Natural killer cell (primary cell): Measurements from ENCODE around the gene TPO. TPM values are rescaled to one million over a fixed set of nuclear protein-coding genes. Genes with fewer than 3 reads are reported as not detected.
"Not testable (repeated sequence)": the region's sequence is repeated elsewhere in the genome, so short reads cannot be mapped to it uniquely, and the experiment has no call there.

Experiments used
- ATAC-seq, 3 donors: fragments of 150-1000 bp in 2 of 3; fragments of 200-7000 bp in 1 of 3; cut with Tn5 transposase; 1 replicate in 1 of 3; 2 replicates in 2 of 3; pipeline ENCODE4 v1.10.0; 2021; ENCODE audit warnings: mild to moderate bottlenecking in 2 of 3, moderate library complexity in 2 of 3
- DNase-seq, 2 donors: peaks; one replicate each; pipeline versions ENCODE4 v3.0.0 to v3.0.0-alpha.2; 2013 to 2021; ENCODE audit warnings: mixed read lengths in 1 of 2
- H3K27ac ChIP-seq: one replicate; pipeline ENCODE4 v1.5.1; 2013; ENCODE audit warnings: mild to moderate bottlenecking, low read length
- H3K27me3 ChIP-seq: one replicate; pipeline ENCODE4 v1.6.1; 2013; ENCODE audit warnings: low read length; ENCODE audit not compliant: control insufficient read depth, insufficient read depth
- H3K36me3 ChIP-seq: one replicate; pipeline ENCODE4 v1.6.1; 2013; ENCODE audit warnings: low read length; ENCODE audit not compliant: control insufficient read depth, insufficient read depth
- H3K4me1 ChIP-seq: one replicate; pipeline ENCODE4 v1.6.1; 2013; ENCODE audit warnings: low read length; ENCODE audit not compliant: control insufficient read depth, insufficient read depth
- H3K4me3 ChIP-seq: one replicate; pipeline ENCODE4 v1.5.1; 2013; ENCODE audit warnings: low read length
- H3K9me3 ChIP-seq: one replicate; pipeline ENCODE4 v1.6.1; 2013; ENCODE audit warnings: low read length; ENCODE audit not compliant: control insufficient read depth, insufficient read depth
- H3K27ac Mint-ChIP-seq, 2 donors: one replicate each; pipeline ENCODE4 v1.8.0; 2022; ENCODE audit warnings: mild to moderate bottlenecking in 2 of 2, mixed read lengths in 2 of 2, moderate library complexity in 1 of 2
- H3K27me3 Mint-ChIP-seq, 2 donors: one replicate each; pipeline ENCODE4 v1.8.0; 2022; ENCODE audit warnings: low read depth in 2 of 2, mixed read lengths in 2 of 2
- H3K36me3 Mint-ChIP-seq: one replicate; pipeline ENCODE4 v1.8.0; 2022; ENCODE audit warnings: mixed read lengths
- H3K4me1 Mint-ChIP-seq, 2 donors: one replicate each; pipeline ENCODE4 v1.8.0; 2022; ENCODE audit warnings: mixed read lengths in 2 of 2
- H3K4me3 Mint-ChIP-seq: one replicate; pipeline ENCODE4 v1.8.0; 2022; ENCODE audit warnings: mild to moderate bottlenecking, moderate library complexity, mixed read lengths
- H3K9me3 Mint-ChIP-seq, 2 donors: one replicate each; pipeline ENCODE4 v1.8.0; 2022; ENCODE audit warnings: mixed read lengths in 2 of 2
- WGBS: methylation state at CpG from one replicate; pipeline ENCODE4 v1.1.7; 2013; ENCODE audit warnings: missing lambda C conversion rate; ENCODE audit not compliant: insufficient coverage; 5-methylcytosine and 5-hydroxymethylcytosine counted together
- intact Hi-C: fragments of 100-400 bp; cut with micrococcal nuclease; formaldehyde crosslinking; loops from one replicate; pipeline ENCODE4 v1.14.2; 2022
- total RNA-seq, 4 donors: library from RNA; stranded (reverse); fragments of 120-200 nt in 1 of 4; gene quantifications; one replicate each; pipeline versions ENCODE4 v1.2.3 to v1.2.4, GENCODE V29; 2013 to 2022
- TF ChIP-seq, protein P1 (sequence below): fragments of 200-600 bp; IDR thresholded peaks from one replicate; pipeline ENCODE4 v1.8.0; 2022; ENCODE audit warnings: antibody characterized with exemption

TPO gene
- total RNA-seq, 3 donors from 2014 or later (not counting 1 experiment from before 2014, with no cell fraction given), result not detected

DNA sequence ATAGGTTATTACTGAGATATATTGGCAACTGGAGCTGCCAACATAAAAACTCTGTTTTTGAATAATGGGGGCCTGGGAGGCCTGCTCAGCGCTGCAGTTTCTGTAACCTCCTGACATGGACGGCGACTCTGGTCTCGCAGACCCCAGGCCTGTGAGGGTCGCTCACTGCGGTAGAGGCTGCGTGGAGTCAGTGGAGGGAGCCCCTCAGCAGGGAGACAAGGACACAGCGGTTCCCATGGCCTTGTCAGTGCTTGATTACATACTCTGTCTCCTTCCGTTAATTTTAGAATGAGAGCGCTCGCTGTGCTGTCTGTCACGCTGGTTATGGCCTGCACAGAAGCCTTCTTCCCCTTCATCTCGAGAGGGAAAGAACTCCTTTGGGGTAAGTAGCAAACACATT lies 858 bp downstream of the TPO start:
- no peak for DNase-seq
- Mint-ChIP-seq H3K4me1 (no peaks in the 10 kb centered on the region), H3K9me3 (no peaks in the 10 kb centered on the region), H3K4me3 (no peak overlapping the region), H3K36me3 (no peaks in the 10 kb centered on the region), H3K27ac (no peak overlapping the region), H3K27me3 (peaks cover 0 to 11% of the 10 kb centered on the region in 2 donors)
- intact Hi-C loops, result no loop called here
- Histone ChIP-seq H3K27ac (no peak overlapping the region), H3K4me3 (no peak overlapping the region), H3K4me1 (no peaks in the 10 kb centered on the region), H3K27me3 (no peaks in the 10 kb centered on the region), H3K36me3 (no peaks in the 10 kb centered on the region), H3K9me3 (no peaks in the 10 kb centered on the region)
- TF ChIP-seq, protein P1, sequence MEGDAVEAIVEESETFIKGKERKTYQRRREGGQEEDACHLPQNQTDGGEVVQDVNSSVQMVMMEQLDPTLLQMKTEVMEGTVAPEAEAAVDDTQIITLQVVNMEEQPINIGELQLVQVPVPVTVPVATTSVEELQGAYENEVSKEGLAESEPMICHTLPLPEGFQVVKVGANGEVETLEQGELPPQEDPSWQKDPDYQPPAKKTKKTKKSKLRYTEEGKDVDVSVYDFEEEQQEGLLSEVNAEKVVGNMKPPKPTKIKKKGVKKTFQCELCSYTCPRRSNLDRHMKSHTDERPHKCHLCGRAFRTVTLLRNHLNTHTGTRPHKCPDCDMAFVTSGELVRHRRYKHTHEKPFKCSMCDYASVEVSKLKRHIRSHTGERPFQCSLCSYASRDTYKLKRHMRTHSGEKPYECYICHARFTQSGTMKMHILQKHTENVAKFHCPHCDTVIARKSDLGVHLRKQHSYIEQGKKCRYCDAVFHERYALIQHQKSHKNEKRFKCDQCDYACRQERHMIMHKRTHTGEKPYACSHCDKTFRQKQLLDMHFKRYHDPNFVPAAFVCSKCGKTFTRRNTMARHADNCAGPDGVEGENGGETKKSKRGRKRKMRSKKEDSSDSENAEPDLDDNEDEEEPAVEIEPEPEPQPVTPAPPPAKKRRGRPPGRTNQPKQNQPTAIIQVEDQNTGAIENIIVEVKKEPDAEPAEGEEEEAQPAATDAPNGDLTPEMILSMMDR, result no peak
- no peak for ATAC-seq
- 88% methylated on average over 13 of the region's 13 CpGs for WGBS

DNA sequence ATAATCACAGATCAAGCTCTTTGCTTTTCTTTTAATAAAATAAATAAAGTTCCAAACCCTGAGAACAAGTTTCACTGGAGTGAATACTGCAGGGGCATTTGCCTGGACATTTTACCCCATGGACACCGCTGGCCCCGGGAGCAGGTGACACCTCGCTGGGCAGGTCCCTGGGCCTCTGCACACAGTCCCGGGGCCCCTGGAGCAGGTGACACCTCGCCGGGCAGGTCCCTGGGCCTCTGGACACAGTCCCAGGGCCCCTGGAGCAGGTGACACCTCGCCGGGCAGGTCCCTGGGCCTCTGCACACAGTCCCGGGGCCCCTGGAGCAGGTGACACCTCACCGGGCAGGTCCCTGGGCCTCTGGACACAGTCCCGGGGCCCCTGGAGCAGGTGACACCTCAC lies 1.6 kb downstream of the TPO start:
- H3K27ac ChIP-seq, H3K9me3 ChIP-seq, ATAC-seq, H3K27ac Mint-ChIP-seq, H3K4me3 ChIP-seq, H3K27me3 ChIP-seq, H3K36me3 ChIP-seq, H3K9me3 Mint-ChIP-seq, DNase-seq, H3K4me1 ChIP-seq, H3K4me1 Mint-ChIP-seq, intact Hi-C loops, H3K4me3 Mint-ChIP-seq, H3K36me3 Mint-ChIP-seq: not testable (repeated sequence)
- H3K27me3 Mint-ChIP-seq, result peaks cover 0 to 11% of the 10 kb centered on the region in 2 donors
- 85% methylated on average over 11 of the region's 11 CpGs for WGBS

DNA sequence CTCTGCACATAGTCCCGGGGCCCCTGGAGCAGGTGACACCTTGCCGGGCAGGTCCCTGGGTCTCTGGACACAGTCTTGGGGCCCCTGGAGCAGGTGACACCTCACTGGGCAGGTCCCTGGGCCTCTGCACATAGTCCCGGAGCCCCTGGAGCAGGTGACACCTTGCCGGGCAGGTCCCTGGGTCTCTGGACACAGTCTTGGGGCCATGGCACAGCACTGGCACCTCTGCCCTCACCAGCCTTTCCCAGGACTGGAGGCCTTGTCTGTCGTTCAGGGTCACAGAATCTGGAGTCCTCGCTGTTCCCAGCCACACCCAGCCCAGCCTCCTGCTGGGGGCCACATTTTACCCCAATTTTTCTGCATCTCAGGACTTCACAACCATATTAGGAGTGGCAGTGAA lies 2.2 kb downstream of the TPO start:
- no peaks in the 10 kb centered on the region for H3K4me1 ChIP-seq
- no peaks in the 10 kb centered on the region for H3K27me3 ChIP-seq
- TF ChIP-seq, protein P1, result no peak
- peaks cover 0 to 10% of the 10 kb centered on the region in 2 donors for H3K27me3 Mint-ChIP-seq
- H3K9me3 ChIP-seq, result no peaks in the 10 kb centered on the region
- ATAC-seq (no peak), DNase-seq (no peak)
- no peak overlapping the region for H3K27ac ChIP-seq
- intact Hi-C loops, result no loop called here
- WGBS, result 88% methylated on average over 6 of the region's 6 CpGs
- no peak overlapping the region for H3K4me3 Mint-ChIP-seq
- H3K27ac Mint-ChIP-seq, result no peak overlapping the region
- H3K4me1 Mint-ChIP-seq, result no peaks in the 10 kb centered on the region
- H3K36me3 Mint-ChIP-seq, result no peaks in the 10 kb centered on the region
- H3K9me3 Mint-ChIP-seq, result no peaks in the 10 kb centered on the region
- H3K4me3 ChIP-seq, result no peak overlapping the region
- H3K36me3 ChIP-seq, result no peaks in the 10 kb centered on the region

DNA sequence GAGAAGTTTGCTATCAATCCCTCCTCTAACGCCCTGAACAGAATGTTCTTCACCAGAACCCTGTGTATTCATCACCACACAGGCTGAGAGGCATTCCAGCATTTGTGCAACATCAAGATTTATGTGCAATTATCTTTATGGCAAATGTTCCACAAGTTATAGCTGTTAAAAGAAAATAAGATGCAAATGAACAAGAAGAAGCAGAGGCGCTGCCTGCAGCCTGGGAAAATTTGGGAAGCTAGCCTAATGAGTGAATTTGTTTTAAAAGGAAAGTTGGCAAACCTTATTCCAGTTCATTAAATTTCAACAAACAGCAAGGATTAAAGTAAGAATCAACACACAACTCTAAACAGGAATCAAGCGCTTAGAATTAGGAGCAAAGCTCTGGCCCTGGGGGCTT lies 5.3 kb downstream of the TPO start:
- no peaks in the 10 kb centered on the region for H3K4me1 Mint-ChIP-seq
- no peaks in the 10 kb centered on the region for H3K27me3 Mint-ChIP-seq
- H3K36me3 Mint-ChIP-seq, result no peaks in the 10 kb centered on the region
- no peak overlapping the region for H3K4me3 ChIP-seq
- H3K27ac Mint-ChIP-seq, result no peak overlapping the region
- TF ChIP-seq, protein P1, result no peak
- intact Hi-C loops, result no loop called here
- H3K36me3 ChIP-seq, result no peaks in the 10 kb centered on the region
- H3K9me3 ChIP-seq, result no peaks in the 10 kb centered on the region
- no peaks in the 10 kb centered on the region for H3K9me3 Mint-ChIP-seq
- H3K27me3 ChIP-seq, result no peaks in the 10 kb centered on the region
- no peak for ATAC-seq
- 94% methylated on average over 2 of the region's 3 CpGs for WGBS
- no peak overlapping the region for H3K27ac ChIP-seq
- H3K4me1 ChIP-seq, result no peaks in the 10 kb centered on the region
- no peak for DNase-seq
- H3K4me3 Mint-ChIP-seq, result no peak overlapping the region
